Measurements from ENCODE around the gene CAPZA2. TPM values are rescaled to one million over a fixed set of nuclear protein-coding genes. Genes with fewer than 3 reads are reported as not detected.

The CAPZA2 gene
- total and polyA plus RNA-seq, 10 of the 15 experiments (the other 5 are each of a cell fraction or from before 2014, with no cell fraction given): 50.0 to 379 (median 117) TPM

- POLR2A ChIA-PET: interaction anchor here (0.5 to 0.8 kb wide), 2 partner anchors 10 to 12 kb away, joined by 3 to 6 read pairs; no protein-coding TSS in a partner anchor
- Histone ChIP-seq H3K9ac (ENCODE audit: control insufficient read depth, insufficient read depth, low read length) (no peak overlapping the region), H3K4me2 (ENCODE audit: control insufficient read depth, insufficient read depth) (no peak overlapping the region), H3K27me3 (replicated peaks in 1 of 2; ENCODE audit: control insufficient read depth in 2 of 2, insufficient read depth in 2 of 2, low read length in 1 of 2) (no peaks in the 10 kb centered on the region; a peak in 1 of 4 replicates), H4K20me1 (ENCODE audit: control insufficient read depth, insufficient read depth) (no peaks in the 10 kb centered on the region), H3K4me1 (ENCODE audit: control insufficient read depth, insufficient read depth, low read length) (peaks cover 5% of the 10 kb centered on the region), H3K79me2 (ENCODE audit: control insufficient read depth, insufficient read depth, low read length) (peaks cover 28% of the 10 kb centered on the region), H3K9me3 (replicated peaks; ENCODE audit: control insufficient read depth, insufficient read depth, low read length) (no peaks in the 10 kb centered on the region), H2AFZ (ENCODE audit: control insufficient read depth, low read depth, low read length) (no peak overlapping the region), H3K36me3 (ENCODE audit: control insufficient read depth in 2 of 2, insufficient read depth in 2 of 2, low read length in 1 of 2) (no peaks in the 10 kb centered on the region), H3K4me3 (no peak overlapping the region), H3K27ac (ENCODE audit: control insufficient read depth, insufficient read depth) (no peak overlapping the region)
- intact Hi-C loops (cut with micrococcal nuclease; ENCODE audit: unreplicated experiment): no loop called here
- WGBS (ENCODE audit: insufficient coverage, insufficient replicate concordance, low lambda C conversion rate, missing lambda C conversion rate): 79% methylated on average over 5 of the region's 5 CpGs
- TF ChIP-seq NBN (IDR thresholded peaks at IDR 0.05) (no peak), JUND (IDR thresholded peaks at IDR 0.05; ENCODE audit: low read depth, low read length) (no peak), SUPT20H (IDR thresholded peaks at IDR 0.05; ENCODE audit: borderline replicate concordance, control insufficient read depth, low read depth, low read length) (no peak), ZNF384 (IDR thresholded peaks at IDR 0.05; ENCODE audit: borderline replicate concordance, low read depth, low read length) (no peak), GABPA (IDR thresholded peaks at IDR 0.05; ENCODE audit: low read depth) (no peak), RELB (IDR thresholded peaks at IDR 0.05; ENCODE audit: low read depth) (no peak), CBX5 (IDR thresholded peaks at IDR 0.05; ENCODE audit: low read depth) (no peak), KDM1A (IDR thresholded peaks at IDR 0.05; ENCODE audit: borderline replicate concordance) (no peak), CHD4 (IDR thresholded peaks at IDR 0.05) (no peak), ETV6 (conservative IDR thresholded peaks at IDR 0.05 in 1 of 2, IDR thresholded peaks at IDR 0.05 in 1 of 2; ENCODE audit: borderline replicate concordance in 1 of 2, low read depth in 1 of 2) (no peak), ATF3 (IDR thresholded peaks at IDR 0.05; ENCODE audit: borderline replicate concordance, extremely low read depth, low read depth, low read length) (no peak)
- FAIRE-seq (no peak), ATAC-seq (no peak), DNase-seq (ENCODE audit: low read depth, low spot score) (no peak)
- SMC1A ChIA-PET (ENCODE audit: uncharacterized antibody, unreplicated experiment): interaction anchor here (0.9 kb wide), 1 partner anchor 175 kb away, joined by 3 read pairs; no protein-coding TSS in a partner anchor
- CTCF ChIA-PET: no interaction called here
- RAD21 ChIA-PET (ENCODE audit: unreplicated experiment): no interaction called here
- in situ Hi-C loops (cut with MboI): no loop called here
- no TSS peak for BruUV-seq (replicated peaks)
These were observed 88.5 kb downstream of the CAPZA2 start for GRCh38 chr7:116950889-116951351.

Data from GM12878 (cell line).